Effector memory CD4-positive, alpha-beta T cell (primary cell): ENCODE data around the gene PLEKHH1.

Source experiments
- DNase-seq, 3 donors: peaks; one replicate each; pipeline ENCODE4 v3.0.0-alpha.2; 2020
- H3K27ac ChIP-seq: 2 replicates; pipeline ENCODE4 v1.7.0; 2013; ENCODE audit warnings: mild to moderate bottlenecking, low read length, moderate library complexity; ENCODE audit not compliant: insufficient read depth, poor library complexity, severe bottlenecking
- H3K27me3 ChIP-seq: replicated peaks from 2 replicates; pipeline ENCODE4 v1.7.0; 2013; ENCODE audit warnings: mild to moderate bottlenecking, low read length; ENCODE audit not compliant: insufficient read depth, control insufficient read depth, poor library complexity, severe bottlenecking
- H3K36me3 ChIP-seq: 2 replicates; pipeline ENCODE4 v1.7.0; 2013; ENCODE audit warnings: mild to moderate bottlenecking, low read length, moderate library complexity; ENCODE audit not compliant: control insufficient read depth, insufficient read depth
- H3K4me1 ChIP-seq: 2 replicates; pipeline ENCODE4 v1.7.0; 2013; ENCODE audit warnings: low read length, mild to moderate bottlenecking; ENCODE audit not compliant: control insufficient read depth, insufficient read depth, poor library complexity, severe bottlenecking
- H3K4me3 ChIP-seq: 2 replicates; pipeline ENCODE4 v1.7.0; 2013; ENCODE audit warnings: low read length, low read depth, mild to moderate bottlenecking; ENCODE audit not compliant: insufficient read depth, poor library complexity, severe bottlenecking
- H3K9me3 ChIP-seq: 2 replicates; pipeline ENCODE4 v1.7.0; 2013; ENCODE audit warnings: mild to moderate bottlenecking, low read length, moderate library complexity; ENCODE audit not compliant: control insufficient read depth

The PLEKHH1 gene

GRCh38 chr14:67505254-67505653 lies 27.8 kb upstream of the PLEKHH1 start:
- Histone ChIP-seq H3K27me3 (no peaks in the 10 kb centered on the region), H3K9me3 (no peaks in the 10 kb centered on the region), H3K4me1 (no peaks in the 10 kb centered on the region), H3K27ac (no peak overlapping the region), H3K4me3 (no peak overlapping the region), H3K36me3 (no peaks in the 10 kb centered on the region)
- DNase-seq, result no peak

- no peak for DNase-seq
- Histone ChIP-seq H3K9me3 (no peaks in the 10 kb centered on the region), H3K4me1 (no peaks in the 10 kb centered on the region), H3K27me3 (no peaks in the 10 kb centered on the region), H3K4me3 (no peak overlapping the region), H3K27ac (no peak overlapping the region), H3K36me3 (no peaks in the 10 kb centered on the region)
Measured at GRCh38 chr14:67508956-67509355, 24.1 kb upstream of the PLEKHH1 start.

GRCh38 chr14:67510121-67510520 lies 23.0 kb upstream of the PLEKHH1 start:
- Histone ChIP-seq H3K27me3 (no peaks in the 10 kb centered on the region), H3K9me3 (no peaks in the 10 kb centered on the region), H3K4me1 (peaks cover 3% of the 10 kb centered on the region), H3K36me3 (no peaks in the 10 kb centered on the region), H3K27ac (no peak overlapping the region), H3K4me3 (no peak overlapping the region)
- no peak for DNase-seq

GRCh38 chr14:67510836-67511235 lies 22.3 kb upstream of the PLEKHH1 start:
- Histone ChIP-seq H3K9me3 (no peaks in the 10 kb centered on the region), H3K4me3 (no peak overlapping the region), H3K4me1 (peaks cover 7% of the 10 kb centered on the region), H3K27me3 (no peaks in the 10 kb centered on the region), H3K36me3 (no peaks in the 10 kb centered on the region), H3K27ac (no peak overlapping the region)
- DNase-seq, result no peak

GRCh38 chr14:67512463-67513310 lies 20.4 kb upstream of the PLEKHH1 start:
- Histone ChIP-seq H3K27me3 (no peaks in the 10 kb centered on the region), H3K36me3 (no peaks in the 10 kb centered on the region), H3K27ac (no peak overlapping the region), H3K4me1 (peaks cover 7% of the 10 kb centered on the region), H3K4me3 (no peak overlapping the region), H3K9me3 (no peaks in the 10 kb centered on the region)
- DNase-seq, result no peak

- Histone ChIP-seq H3K4me1 (peaks cover 7% of the 10 kb centered on the region), H3K36me3 (no peaks in the 10 kb centered on the region), H3K27ac (peak overlapping the region; percentile 71), H3K4me3 (no peak overlapping the region), H3K9me3 (no peaks in the 10 kb centered on the region), H3K27me3 (no peaks in the 10 kb centered on the region)
- DNase-seq, result no peak
Measured at GRCh38 chr14:67513631-67514108, 19.4 kb upstream of the PLEKHH1 start.

- H3K36me3 ChIP-seq, result no peaks in the 10 kb centered on the region
- peak overlapping the region; percentile 85 for H3K4me3 ChIP-seq
- H3K27me3 ChIP-seq, result no peaks in the 10 kb centered on the region
- peak overlapping the region; percentile 71 for H3K27ac ChIP-seq
- DNase-seq, result no peak
- H3K4me1 ChIP-seq, result peaks cover 7% of the 10 kb centered on the region
- no peaks in the 10 kb centered on the region for H3K9me3 ChIP-seq
Measured at GRCh38 chr14:67514203-67514607, 18.9 kb upstream of the PLEKHH1 start.

- Histone ChIP-seq H3K4me3 (peak overlapping the region; percentile 85), H3K4me1 (peaks cover 7% of the 10 kb centered on the region), H3K36me3 (no peaks in the 10 kb centered on the region), H3K27ac (peak overlapping the region; percentile 71), H3K27me3 (no peaks in the 10 kb centered on the region), H3K9me3 (no peaks in the 10 kb centered on the region)
- peak in 2 of 3 donors; percentile 19 to 34 for DNase-seq
Measured at GRCh38 chr14:67514650-67515385, 18.3 kb upstream of the PLEKHH1 start.

GRCh38 chr14:67515386-67516079 lies 17.6 kb upstream of the PLEKHH1 start:
- no peak for DNase-seq
- Histone ChIP-seq H3K4me1 (peaks cover 7% of the 10 kb centered on the region), H3K27ac (peak overlapping the region; percentile 30), H3K4me3 (peak overlapping the region; percentile 85), H3K9me3 (no peaks in the 10 kb centered on the region), H3K27me3 (no peaks in the 10 kb centered on the region), H3K36me3 (no peaks in the 10 kb centered on the region)
